Measurements from ENCODE around the gene GPS2. TPM values are rescaled to one million over a fixed set of nuclear protein-coding genes. Genes with fewer than 3 reads are reported as not detected.

Gene GPS2
- total and polyA plus RNA-seq, 10 of the 15 experiments (the other 5 are each of a cell fraction or from before 2014, with no cell fraction given): 10.2 to 96.4 (median 42.5) TPM

DNA sequence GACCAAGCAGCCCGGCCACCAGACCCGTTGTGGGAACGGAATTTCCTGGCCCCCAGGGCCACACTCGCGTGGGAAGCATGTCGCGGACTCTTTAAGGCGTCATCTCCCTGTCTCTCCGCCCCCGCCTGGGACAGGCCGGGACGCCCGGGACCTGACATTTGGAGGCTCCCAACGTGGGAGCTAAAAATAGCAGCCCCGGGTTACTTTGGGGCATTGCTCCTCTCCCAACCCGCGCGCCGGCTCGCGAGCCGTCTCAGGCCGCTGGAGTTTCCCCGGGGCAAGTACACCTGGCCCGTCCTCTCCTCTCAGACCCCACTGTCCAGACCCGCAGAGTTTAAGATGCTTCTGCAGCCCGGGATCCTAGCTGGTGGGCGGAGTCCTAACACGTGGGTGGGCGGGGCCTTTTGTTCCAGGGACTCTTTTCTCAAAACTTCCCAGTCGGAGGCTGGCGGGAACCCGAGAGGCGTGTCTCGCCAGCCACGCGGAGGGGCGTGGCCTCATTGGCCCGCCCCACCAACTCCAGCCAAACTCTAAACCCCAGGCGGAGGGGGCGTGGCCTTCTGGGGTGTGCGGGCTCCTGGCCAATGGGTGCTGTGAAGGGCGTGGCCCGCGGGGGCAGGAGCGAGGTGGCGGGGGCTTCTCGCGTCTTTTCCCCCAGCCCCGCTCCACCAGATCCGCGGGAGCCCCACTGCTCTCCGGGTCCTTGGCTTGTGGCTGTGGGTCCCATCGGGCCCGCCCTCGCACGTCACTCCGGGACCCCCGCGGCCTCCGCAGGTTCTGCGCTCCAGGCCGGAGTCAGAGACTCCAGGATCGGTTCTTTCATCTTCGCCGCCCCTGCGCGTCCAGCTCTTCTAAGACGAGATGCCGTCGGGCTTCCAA is 33.8 kb downstream of the GPS2 start, which contains the start of gene SLC2A4:
Gene SLC2A4, plus strand, starts transcription at position 645 of the 879 bp plus-strand sequence. Its CDS starts 217 bp downstream, at position 862.
- FAIRE-seq: peak; percentile 71
- peak within 1 kb of the TSS; percentile 98 for H3K4me2 ChIP-seq (ENCODE audit: control insufficient read depth, insufficient read depth)
- no peaks in the 10 kb centered on the region for H3K36me3 ChIP-seq (ENCODE audit: control insufficient read depth in 2 of 2, insufficient read depth in 2 of 2, low read length in 1 of 2)
- no peaks in the 10 kb centered on the region for H3K79me2 ChIP-seq (ENCODE audit: control insufficient read depth, insufficient read depth, low read length)
- H3K27ac ChIP-seq (ENCODE audit: control insufficient read depth, insufficient read depth): no peak within 1 kb of the TSS
- no peaks in the 10 kb centered on the region for H3K9me3 ChIP-seq (replicated peaks; ENCODE audit: control insufficient read depth, insufficient read depth, low read length)
- CTCF ChIA-PET: interaction anchor here (0.7 to 10.3 kb wide), 10 partner anchors 15 to 406 kb away, joined by 3 to 102 read pairs (median 4); partner anchors contain the start of genes ACAP1, NEURL4 and TP53
- intact Hi-C loops (cut with micrococcal nuclease; ENCODE audit: unreplicated experiment): loop anchor here (2.0 kb wide), 1 partner anchor 63 kb away; no protein-coding TSS in a partner anchor
- peak within 1 kb of the TSS; percentile 56 for H3K4me3 ChIP-seq
- H3K9ac ChIP-seq (ENCODE audit: control insufficient read depth, insufficient read depth, low read length): no peak within 1 kb of the TSS; the same call in 1 of the 2 replicates
- peaks cover 8% of the 10 kb centered on the region for H3K4me1 ChIP-seq (ENCODE audit: control insufficient read depth, insufficient read depth, low read length)
- in situ Hi-C loops (cut with MboI): no loop called here
- H4K20me1 ChIP-seq (ENCODE audit: control insufficient read depth, insufficient read depth): no peaks in the 10 kb centered on the region; the same call in 1 of the 2 replicates
- H2AFZ ChIP-seq (ENCODE audit: control insufficient read depth, low read depth, low read length): peak within 1 kb of the TSS; percentile 82
- ATAC-seq: peak; percentile 88
- SMC1A ChIA-PET (ENCODE audit: uncharacterized antibody, unreplicated experiment): interaction anchor here (0.5 to 3.3 kb wide), 5 partner anchors 15 to 79 kb away, joined by 3 to 17 read pairs (median 4); partner anchors contain the start of genes ACAP1 and TMEM95
- WGBS (ENCODE audit: insufficient coverage, insufficient replicate concordance, low lambda C conversion rate, missing lambda C conversion rate): 3% methylated on average over 71 of the region's 71 CpGs
- RAD21 ChIA-PET (ENCODE audit: unreplicated experiment): interaction anchor here (0.6 to 2.3 kb wide), 4 partner anchors 15 to 407 kb away, joined by 3 to 11 read pairs (median 4); no protein-coding TSS in a partner anchor
- DNase-seq (ENCODE audit: low read depth, low spot score): peak; percentile 41
- no TSS peak for BruUV-seq (replicated peaks)
- POLR2A ChIA-PET: interaction anchor here (0.7 to 1.7 kb wide), 2 partner anchors 15 to 73 kb away, joined by 4 to 6 read pairs; partner anchors contain the start of gene TMEM95
- H3K27me3 ChIP-seq (replicated peaks in 1 of 2; ENCODE audit: control insufficient read depth in 2 of 2, insufficient read depth in 2 of 2, low read length in 1 of 2): no peaks in the 10 kb centered on the region; a peak in 2 of 4 replicates
- TF ChIP-seq MEF2A (IDR thresholded peaks at IDR 0.05; ENCODE audit: insufficient read depth, low read depth, low read length) (no peak), YBX1 (IDR thresholded peaks at IDR 0.05) (no peak), ATF7 (IDR thresholded peaks at IDR 0.05; ENCODE audit: low read depth) (no peak), TCF7 (IDR thresholded peaks at IDR 0.05; ENCODE audit: borderline replicate concordance) (no peak), PAX8 (IDR thresholded peaks at IDR 0.05) (no peak), HDAC6 (IDR thresholded peaks at IDR 0.05; ENCODE audit: unreplicated experiment) (no peak), IKZF1 (conservative IDR thresholded peaks at IDR 0.05) (no peak; the same call in 1 of the 2 replicates), SUPT20H (IDR thresholded peaks at IDR 0.05; ENCODE audit: borderline replicate concordance, control insufficient read depth, low read depth, low read length) (no peak), BHLHE40 (IDR thresholded peaks at IDR 0.05; ENCODE audit: borderline replicate concordance in 1 of 2, low read depth in 2 of 2, low read length in 1 of 2) (peak in 1 of 2 experiments; percentile 49; a peak in 1 of 4 replicates), NFXL1 (IDR thresholded peaks at IDR 0.05; ENCODE audit: borderline replicate concordance) (no peak), MYB (IDR thresholded peaks at IDR 0.05; ENCODE audit: borderline replicate concordance, low read depth, low read length) (no peak), CHD2 (IDR thresholded peaks at IDR 0.05; ENCODE audit: borderline replicate concordance, low read depth, low read length) (no peak), HDGF (IDR thresholded peaks at IDR 0.05) (0 out of 2 replicates have a peak, but pooled peaks have one; percentile 37), EED (IDR thresholded peaks at IDR 0.05; ENCODE audit: low read depth) (peak; percentile 24; the same call in 1 of the 2 replicates), POLR2AphosphoS5 (IDR thresholded peaks at IDR 0.05; ENCODE audit: low read length) (no peak), CREM (IDR thresholded peaks at IDR 0.05; ENCODE audit: low read depth) (no peak)
- TF ChIP-seq, protein P1, sequence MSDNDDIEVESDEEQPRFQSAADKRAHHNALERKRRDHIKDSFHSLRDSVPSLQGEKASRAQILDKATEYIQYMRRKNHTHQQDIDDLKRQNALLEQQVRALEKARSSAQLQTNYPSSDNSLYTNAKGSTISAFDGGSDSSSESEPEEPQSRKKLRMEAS (IDR thresholded peaks at IDR 0.05; ENCODE audit: low read depth, low read length): peak; percentile 30; the same call in 1 of the 2 replicates
- TF ChIP-seq, protein P2, sequence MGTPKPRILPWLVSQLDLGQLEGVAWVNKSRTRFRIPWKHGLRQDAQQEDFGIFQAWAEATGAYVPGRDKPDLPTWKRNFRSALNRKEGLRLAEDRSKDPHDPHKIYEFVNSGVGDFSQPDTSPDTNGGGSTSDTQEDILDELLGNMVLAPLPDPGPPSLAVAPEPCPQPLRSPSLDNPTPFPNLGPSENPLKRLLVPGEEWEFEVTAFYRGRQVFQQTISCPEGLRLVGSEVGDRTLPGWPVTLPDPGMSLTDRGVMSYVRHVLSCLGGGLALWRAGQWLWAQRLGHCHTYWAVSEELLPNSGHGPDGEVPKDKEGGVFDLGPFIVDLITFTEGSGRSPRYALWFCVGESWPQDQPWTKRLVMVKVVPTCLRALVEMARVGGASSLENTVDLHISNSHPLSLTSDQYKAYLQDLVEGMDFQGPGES (IDR thresholded peaks at IDR 0.05): no peak
- TF ChIP-seq, protein P3, sequence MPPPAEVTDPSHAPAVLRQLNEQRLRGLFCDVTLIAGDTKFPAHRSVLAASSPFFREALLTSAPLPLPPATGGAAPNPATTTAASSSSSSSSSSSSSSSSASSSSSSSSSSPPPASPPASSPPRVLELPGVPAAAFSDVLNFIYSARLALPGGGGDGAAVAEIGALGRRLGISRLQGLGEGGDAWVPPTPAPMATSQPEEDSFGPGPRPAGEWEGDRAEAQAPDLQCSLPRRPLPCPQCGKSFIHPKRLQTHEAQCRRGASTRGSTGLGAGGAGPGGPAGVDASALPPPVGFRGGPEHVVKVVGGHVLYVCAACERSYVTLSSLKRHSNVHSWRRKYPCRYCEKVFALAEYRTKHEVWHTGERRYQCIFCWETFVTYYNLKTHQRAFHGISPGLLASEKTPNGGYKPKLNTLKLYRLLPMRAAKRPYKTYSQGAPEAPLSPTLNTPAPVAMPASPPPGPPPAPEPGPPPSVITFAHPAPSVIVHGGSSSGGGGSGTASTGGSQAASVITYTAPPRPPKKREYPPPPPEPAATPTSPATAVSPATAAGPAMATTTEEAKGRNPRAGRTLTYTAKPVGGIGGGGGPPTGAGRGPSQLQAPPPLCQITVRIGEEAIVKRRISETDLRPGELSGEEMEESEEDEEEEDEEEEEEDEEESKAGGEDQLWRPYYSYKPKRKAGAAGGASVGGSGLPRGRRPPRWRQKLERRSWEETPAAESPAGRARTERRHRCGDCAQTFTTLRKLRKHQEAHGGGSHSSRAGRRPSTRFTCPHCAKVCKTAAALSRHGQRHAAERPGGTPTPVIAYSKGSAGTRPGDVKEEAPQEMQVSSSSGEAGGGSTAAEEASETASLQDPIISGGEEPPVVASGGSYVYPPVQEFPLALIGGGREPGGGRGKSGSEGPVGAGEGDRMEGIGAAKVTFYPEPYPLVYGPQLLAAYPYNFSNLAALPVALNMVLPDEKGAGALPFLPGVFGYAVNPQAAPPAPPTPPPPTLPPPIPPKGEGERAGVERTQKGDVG (CRISPR knock-in tag; IDR thresholded peaks at IDR 0.05): no peak

Measured in GM12878 (cell line).